ENCODE results near the gene PNCK. TPM values are rescaled to one million over a fixed set of nuclear protein-coding genes. Genes with fewer than 3 reads are reported as not detected.

PNCK gene
- under 0.01 and 0.85 TPM in 2 replicates for total RNA-seq

DNA sequence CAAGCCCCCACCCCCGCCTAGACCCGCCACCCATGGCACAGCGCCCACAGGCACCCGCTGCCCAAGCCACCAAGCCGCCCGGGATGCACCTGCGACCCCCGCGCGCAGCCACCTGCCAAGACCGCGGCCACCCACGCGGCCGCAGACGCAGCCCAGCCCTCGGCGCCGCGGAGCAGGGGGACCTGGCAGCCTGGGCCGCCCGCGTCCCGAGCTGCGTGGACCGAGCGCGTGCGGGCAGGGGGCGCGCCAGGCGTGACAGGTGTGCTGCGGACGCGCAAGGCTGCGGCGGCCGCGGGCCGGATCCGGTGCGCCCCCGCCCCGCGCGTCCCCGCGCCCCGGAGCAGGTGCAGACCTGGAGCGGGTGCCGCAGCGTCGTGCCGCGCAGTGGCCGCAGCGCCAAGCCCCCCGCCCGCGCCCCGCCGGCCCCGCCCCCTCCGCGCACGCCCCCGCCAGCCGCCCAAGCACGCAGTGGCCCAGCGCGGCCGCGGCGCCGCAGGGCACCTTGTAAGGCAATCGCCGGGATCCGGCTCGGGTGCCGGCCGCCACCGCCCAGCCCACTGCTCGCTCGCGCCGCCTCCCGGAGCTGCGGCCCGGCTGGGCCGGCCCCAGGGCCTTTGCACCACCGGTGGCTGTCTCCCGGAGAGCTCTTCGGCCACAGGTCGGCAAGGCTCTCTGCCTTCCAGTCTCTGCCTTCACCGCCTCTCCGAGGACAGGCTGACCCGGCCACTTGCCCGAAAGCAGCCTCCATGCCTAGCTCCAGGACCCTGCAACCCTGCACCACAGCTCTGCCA lies at the start of gene PNCK:
Gene PNCK (minus strand): TSS at position 386 of the 791 bp plus-strand sequence. CDS start 737 bp downstream, outside the sequence.

DNA sequence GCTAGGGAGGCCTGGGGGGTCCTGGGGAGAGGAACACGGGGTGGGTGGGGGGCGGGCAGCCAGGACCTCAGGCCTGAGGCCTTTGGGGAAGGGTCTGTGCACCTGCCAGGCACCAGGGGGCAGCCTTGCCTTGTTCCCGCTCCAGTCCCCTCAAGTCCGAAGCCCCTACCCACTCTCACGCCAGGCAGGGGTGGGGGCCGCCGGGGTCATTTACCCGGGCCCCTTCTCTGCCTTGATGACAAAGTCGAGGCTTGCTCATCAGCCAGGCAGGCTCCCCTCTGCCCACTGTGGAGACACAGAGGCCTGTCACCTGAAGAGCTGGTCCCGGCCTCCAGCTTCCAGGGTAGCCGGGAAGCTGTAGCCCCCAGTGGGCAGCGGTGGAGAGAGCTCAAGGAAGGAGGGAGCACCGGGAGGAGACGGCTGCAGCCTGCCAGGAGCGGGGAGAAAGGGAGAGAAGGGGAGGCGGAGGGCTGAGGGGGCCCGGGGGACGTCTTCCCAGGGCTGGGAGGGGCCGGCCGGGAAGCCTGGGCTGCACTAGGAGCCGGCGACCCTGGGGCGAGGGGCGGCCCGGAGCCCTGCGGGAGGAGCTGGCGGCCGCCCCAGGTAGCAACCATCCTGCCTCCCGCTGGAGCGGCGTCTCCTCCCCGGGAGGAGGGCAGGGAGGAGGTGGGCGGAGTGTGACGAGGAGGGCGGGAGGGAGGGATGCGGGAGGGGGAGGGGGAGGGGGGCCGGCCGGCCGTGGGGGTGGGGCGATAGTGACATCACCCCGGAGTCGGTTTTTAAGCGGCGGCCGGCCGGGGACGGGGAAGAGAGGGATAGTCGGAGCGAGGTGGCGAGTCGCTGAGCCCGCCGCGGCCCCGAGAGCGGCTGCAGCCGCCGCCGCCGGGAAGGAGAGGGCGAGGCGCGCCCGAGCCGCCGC lies 13.8 kb upstream of the PNCK start, which contains the start of gene SLC6A8:
Gene SLC6A8 (plus strand): TSS at position 806 of the 919 bp plus-strand sequence. CDS start 649 bp downstream, outside the sequence.

DNA sequence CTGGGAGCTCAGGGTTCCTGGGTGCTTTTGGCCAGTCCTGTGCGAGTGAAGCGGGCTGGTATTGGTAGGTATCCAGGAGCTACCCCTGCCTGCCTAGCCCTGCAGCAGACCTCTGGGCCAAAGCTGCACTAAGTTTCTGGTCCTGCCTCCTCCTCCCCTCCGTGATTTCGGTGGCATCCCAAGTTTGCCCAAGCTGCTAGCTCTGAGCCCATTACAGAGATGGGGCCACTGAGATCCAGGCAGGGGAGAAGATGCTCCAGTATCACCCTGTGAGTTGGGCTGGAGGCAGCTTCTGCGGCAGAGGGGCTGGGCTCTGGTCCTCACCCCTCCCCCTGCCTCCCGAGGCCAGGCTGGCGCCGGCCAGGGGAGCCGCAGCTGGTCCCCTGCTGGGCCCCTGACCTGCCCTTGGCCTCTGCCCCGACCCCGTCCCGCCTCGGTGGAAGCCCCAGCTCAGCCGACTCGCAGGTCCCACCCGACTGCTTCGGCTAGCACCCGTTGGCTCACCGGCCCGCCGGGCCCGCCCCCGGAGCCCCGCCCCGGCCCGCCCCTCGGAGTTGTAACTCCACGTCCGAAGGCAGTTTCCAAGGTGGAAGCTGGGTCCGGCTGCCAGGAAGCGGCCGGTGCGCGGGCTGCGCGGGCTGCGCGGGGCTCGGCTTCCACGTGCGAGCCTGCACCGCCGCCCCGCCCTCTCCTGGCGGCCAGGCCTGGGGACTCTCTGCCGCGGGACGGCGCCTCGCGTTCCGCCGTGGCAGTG lies 26.8 kb downstream of the PNCK start, which contains the start of gene DUSP9:
Gene DUSP9 (plus strand): TSS at position 584 of the 754 bp plus-strand sequence. CDS start 751 bp downstream, outside the sequence.

Other genes starting within 250 kb of the PNCK start
- gene TREX2, start 227.8 kb downstream of the PNCK start, total RNA-seq = 2.8 and 4.4 TPM in 2 replicates
- 12.7 and 31.1 TPM in 2 replicates for gene HAUS7, start 203.2 kb downstream of the PNCK start, total RNA-seq
- gene BGN, start 178.8 kb downstream of the PNCK start, total RNA-seq = 43.9 and 56.4 TPM in 2 replicates
- not detected in 2 replicates for gene ATP2B3, start 156.2 kb downstream of the PNCK start, total RNA-seq
- 25.9 and 48.5 TPM in 2 replicates for gene CCNQ, start 74.7 kb downstream of the PNCK start, total RNA-seq
- gene DUSP9, start 26.6 kb downstream of the PNCK start, total RNA-seq = under 0.01 TPM in 1 of 2 replicates, not detected in the other
- gene SLC6A8, start 14.1 kb upstream of the PNCK start, total RNA-seq = 2.3 and 13.0 TPM in 2 replicates
- gene BCAP31, start 50.6 kb upstream of the PNCK start, total RNA-seq = 240 and 278 TPM in 2 replicates
- gene ABCD1, start 51.0 kb upstream of the PNCK start, total RNA-seq = 11.0 and 11.1 TPM in 2 replicates
- 4.2 and 6.5 TPM in 2 replicates for gene PLXNB3, start 90.4 kb upstream of the PNCK start, total RNA-seq
- 0.58 and 0.85 TPM in 2 replicates for gene SRPK3, start 107.2 kb upstream of the PNCK start, total RNA-seq
- gene IDH3G, start 120.6 kb upstream of the PNCK start, total RNA-seq = 26.5 and 52.0 TPM in 2 replicates
- 92.6 and 162 TPM in 2 replicates for gene SSR4, start 120.9 kb upstream of the PNCK start, total RNA-seq
- 0.19 and 0.56 TPM in 2 replicates for gene PDZD4, start 156.7 kb upstream of the PNCK start, total RNA-seq
- 1.9 and 3.7 TPM in 2 replicates for gene L1CAM, start 212.4 kb upstream of the PNCK start, total RNA-seq
- gene AVPR2, start 230.9 kb upstream of the PNCK start, total RNA-seq = not detected in 2 replicates

Measured in regular cardiac myocyte (primary cell).